ENCODE measurements around the gene CSF2RB. TPM values are rescaled to one million over a fixed set of nuclear protein-coding genes. Genes with fewer than 3 reads are reported as not detected.
A peak's percentile ranks its signal among the peaks of the same experiment; 100 is the strongest.

The CSF2RB gene
- total RNA-seq, 4 donors from 2014 or later = 1.2 to 9.7 (median 6.0) TPM

DNA sequence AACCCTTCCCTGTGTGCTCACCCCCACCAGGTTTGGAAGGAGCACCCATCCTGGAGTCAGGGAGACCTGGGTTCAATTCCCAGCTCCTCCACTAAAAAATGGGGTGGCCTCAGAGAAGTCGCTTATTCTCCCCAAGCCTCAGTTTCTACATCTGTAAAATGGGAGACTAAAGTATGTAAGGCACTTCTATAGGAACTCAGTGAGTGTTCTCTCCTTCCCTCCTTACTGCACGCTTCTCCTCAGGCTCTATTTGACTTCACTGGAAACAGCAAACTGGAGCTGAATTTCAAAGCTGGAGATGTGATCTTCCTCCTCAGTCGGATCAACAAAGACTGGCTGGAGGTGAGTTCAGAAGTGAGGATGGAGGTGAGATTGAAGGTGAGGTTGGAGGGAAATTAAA lies 41.3 kb upstream of the CSF2RB start:
- H3K4me1 ChIP-seq = peaks cover 0 to 12% (median 6%) of the 10 kb centered on the region in 4 donors

DNA sequence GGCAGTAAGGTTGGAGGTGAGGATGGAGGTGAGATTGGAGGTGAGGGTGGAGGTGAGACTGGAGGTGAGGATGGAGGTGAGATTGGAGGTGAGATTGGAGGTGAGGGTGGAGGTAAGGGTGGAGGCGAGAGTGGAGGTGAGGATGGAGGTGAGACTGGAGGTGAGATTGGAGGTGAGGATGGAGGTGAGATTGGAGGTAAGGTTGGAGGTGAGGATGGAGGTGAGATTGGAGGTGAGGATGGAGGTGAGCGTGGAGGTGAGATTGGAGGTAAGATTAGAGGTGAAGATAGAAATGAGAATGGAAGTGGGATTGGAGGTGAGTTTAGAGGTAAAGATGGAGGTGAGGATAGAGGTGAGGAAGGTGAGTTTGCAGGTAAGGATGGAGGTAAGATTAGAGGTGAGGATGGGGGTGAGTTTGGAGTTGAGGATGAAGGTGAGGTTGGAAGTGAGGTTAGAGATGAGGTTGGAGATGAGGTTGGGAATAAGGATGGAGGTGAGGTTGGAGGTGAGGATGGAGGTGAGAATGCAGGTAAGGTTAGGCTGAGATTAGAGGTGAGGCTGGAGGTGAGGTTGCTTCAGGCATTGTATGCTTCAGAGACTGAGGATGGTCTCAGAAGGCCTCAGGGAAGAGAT lies 40.4 kb upstream of the CSF2RB start:
- no peak for DNase-seq
- WGBS, 2 donors (ENCODE audit: low coverage in 1 of 2) = 93 to 100% methylated on average over 2 of the region's 2 CpGs
- H3K9me3 ChIP-seq = no peaks in the 10 kb centered on the region
- H3K27ac ChIP-seq = peak overlapping the region; percentile 24 to 76 (median 62)
- intact Hi-C loops (cut with DNase I; ENCODE audit: low total_unique reads) = loop anchor here (5.0 kb wide), 1 partner anchor 104 kb away; no protein-coding TSS in a partner anchor
- no peaks in the 10 kb centered on the region for H3K27me3 ChIP-seq
- TF ChIP-seq, protein P1, sequence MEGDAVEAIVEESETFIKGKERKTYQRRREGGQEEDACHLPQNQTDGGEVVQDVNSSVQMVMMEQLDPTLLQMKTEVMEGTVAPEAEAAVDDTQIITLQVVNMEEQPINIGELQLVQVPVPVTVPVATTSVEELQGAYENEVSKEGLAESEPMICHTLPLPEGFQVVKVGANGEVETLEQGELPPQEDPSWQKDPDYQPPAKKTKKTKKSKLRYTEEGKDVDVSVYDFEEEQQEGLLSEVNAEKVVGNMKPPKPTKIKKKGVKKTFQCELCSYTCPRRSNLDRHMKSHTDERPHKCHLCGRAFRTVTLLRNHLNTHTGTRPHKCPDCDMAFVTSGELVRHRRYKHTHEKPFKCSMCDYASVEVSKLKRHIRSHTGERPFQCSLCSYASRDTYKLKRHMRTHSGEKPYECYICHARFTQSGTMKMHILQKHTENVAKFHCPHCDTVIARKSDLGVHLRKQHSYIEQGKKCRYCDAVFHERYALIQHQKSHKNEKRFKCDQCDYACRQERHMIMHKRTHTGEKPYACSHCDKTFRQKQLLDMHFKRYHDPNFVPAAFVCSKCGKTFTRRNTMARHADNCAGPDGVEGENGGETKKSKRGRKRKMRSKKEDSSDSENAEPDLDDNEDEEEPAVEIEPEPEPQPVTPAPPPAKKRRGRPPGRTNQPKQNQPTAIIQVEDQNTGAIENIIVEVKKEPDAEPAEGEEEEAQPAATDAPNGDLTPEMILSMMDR (IDR thresholded peaks at IDR 0.05) = no peak
- TF ChIP-seq EP300 (IDR thresholded peaks at IDR 0.05; ENCODE audit: low read depth) (no peak), POLR2A (IDR thresholded peaks at IDR 0.05) (no peak), POLR2AphosphoS5 (IDR thresholded peaks at IDR 0.05) (no peak)
- in situ Hi-C loops (cut with MboI; ENCODE audit: low pct_ligation_motif_present in 1 of 4, low pct_unique_long_range_greater_than_20kb in 1 of 4, low sequenced_read_pairs in 3 of 4) = loop anchor here in 2 of 4 donors (25.0 kb wide), 2 partner anchors 114 to 336 kb away; partner anchors contain the start of gene EIF3D (in 2 of the 2)
- no peak overlapping the region for H3K4me3 ChIP-seq
- no peaks in the 10 kb centered on the region for H3K36me3 ChIP-seq
- peaks cover 0 to 12% (median 6%) of the 10 kb centered on the region in 4 donors for H3K4me1 ChIP-seq

More for the DNA sequence above, 41.3 kb upstream of the CSF2RB start:
- TF ChIP-seq POLR2A (IDR thresholded peaks at IDR 0.05) (no peak), POLR2AphosphoS5 (IDR thresholded peaks at IDR 0.05) (no peak), EP300 (IDR thresholded peaks at IDR 0.05; ENCODE audit: low read depth) (no peak)
- TF ChIP-seq, protein P1 (IDR thresholded peaks at IDR 0.05) = no peak
- H3K4me3 ChIP-seq = no peak overlapping the region
- DNase-seq = no peak
- no peak overlapping the region for H3K27ac ChIP-seq
- in situ Hi-C loops (cut with MboI; ENCODE audit: low pct_ligation_motif_present in 1 of 4, low pct_unique_long_range_greater_than_20kb in 1 of 4, low sequenced_read_pairs in 3 of 4) (loop anchor here in 2 of 4 donors (25.0 kb wide), 2 partner anchors 115 to 335 kb away; partner anchors contain the start of gene EIF3D (in 2 of the 2)), intact Hi-C loops (cut with DNase I; ENCODE audit: low total_unique reads) (loop anchor here (5.0 kb wide), 1 partner anchor 105 kb away; no protein-coding TSS in a partner anchor)
- H3K27me3 ChIP-seq = no peaks in the 10 kb centered on the region
- 90 to 95% methylated on average over 2 to 3 of the region's 3 CpGs for WGBS, 2 donors (ENCODE audit: low coverage in 1 of 2)
- no peaks in the 10 kb centered on the region for H3K36me3 ChIP-seq
- H3K9me3 ChIP-seq = no peaks in the 10 kb centered on the region

DNA sequence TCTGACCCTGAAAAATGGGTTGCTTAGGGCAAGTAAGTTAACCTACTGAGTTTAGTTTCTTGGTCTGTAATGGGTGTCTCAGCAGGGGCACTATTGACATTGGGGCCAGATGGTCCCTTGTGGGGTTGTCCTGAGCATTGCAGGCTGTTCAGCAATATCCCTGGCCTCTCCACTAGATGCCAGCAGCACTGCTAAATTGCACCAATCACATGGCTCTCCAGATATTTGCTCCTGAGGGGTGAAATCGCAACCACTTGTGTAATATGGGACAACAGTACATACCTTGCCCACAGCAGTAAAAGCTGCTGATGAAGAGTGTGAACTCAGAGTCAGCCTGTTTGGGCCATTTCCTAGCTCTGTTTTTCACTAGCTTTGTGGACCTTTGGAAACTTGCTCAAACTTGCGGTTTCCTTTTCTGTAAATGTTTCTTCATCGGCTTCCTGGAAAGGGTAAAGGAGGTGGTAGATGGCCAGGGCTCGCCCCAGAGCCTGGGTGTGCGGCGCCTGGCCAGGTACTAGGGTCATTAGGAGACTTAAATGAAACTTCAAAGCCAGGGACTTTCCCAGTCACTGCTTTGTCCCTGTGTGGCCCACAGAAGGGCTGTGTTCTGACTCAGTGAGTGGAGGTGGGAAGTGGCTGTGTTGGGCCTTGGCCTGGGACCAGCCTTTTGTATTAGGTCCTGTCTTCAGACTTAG lies 39.7 kb upstream of the CSF2RB start:
- Histone ChIP-seq H3K27ac (peak overlapping the region; percentile 24 to 76 (median 62)), H3K4me3 (no peak overlapping the region), H3K4me1 (peaks cover 0 to 12% (median 6%) of the 10 kb centered on the region in 4 donors), H3K9me3 (no peaks in the 10 kb centered on the region), H3K27me3 (no peaks in the 10 kb centered on the region), H3K36me3 (no peaks in the 10 kb centered on the region)
- intact Hi-C loops (cut with DNase I; ENCODE audit: low total_unique reads) = loop anchor here (5.0 kb wide), 1 partner anchor 104 kb away; no protein-coding TSS in a partner anchor
- in situ Hi-C loops (cut with MboI; ENCODE audit: low pct_ligation_motif_present in 1 of 4, low pct_unique_long_range_greater_than_20kb in 1 of 4, low sequenced_read_pairs in 3 of 4) = loop anchor here in 2 of 4 donors (25.0 kb wide), 2 partner anchors 114 to 336 kb away; partner anchors contain the start of gene EIF3D (in 2 of the 2)
- DNase-seq = peak; percentile 57
- WGBS, 2 donors (ENCODE audit: low coverage in 1 of 2) = 33% methylated on average over 6 of the region's 6 CpGs; no CpG with 5 or more reads in 1 of the 2 donors
- TF ChIP-seq, protein P1 (IDR thresholded peaks at IDR 0.05) = peak; percentile 33 to 59 (median 38)
- no peak for TF ChIP-seq POLR2AphosphoS5 (IDR thresholded peaks at IDR 0.05)

DNA sequence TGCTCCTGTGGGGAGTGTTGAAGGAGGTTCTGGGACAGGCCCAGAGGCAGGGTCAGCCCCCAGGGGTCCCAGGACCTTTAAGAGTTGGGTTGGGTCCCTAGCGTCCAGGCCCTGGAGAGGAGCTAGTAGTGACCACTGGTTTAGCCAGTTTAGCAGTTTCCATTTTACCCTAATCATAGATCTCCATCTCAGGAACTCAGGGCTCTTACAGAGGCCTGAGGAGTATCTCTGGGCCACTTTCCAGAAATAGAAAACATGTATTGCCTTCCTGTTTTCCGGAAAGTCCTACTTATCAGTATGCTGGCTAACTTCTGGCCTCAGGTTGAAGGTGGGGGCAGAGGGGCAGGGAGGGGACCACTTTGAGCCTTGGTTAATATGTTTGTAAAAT lies 39.1 kb upstream of the CSF2RB start:
- no peaks in the 10 kb centered on the region for H3K36me3 ChIP-seq
- no peak for DNase-seq
- in situ Hi-C loops (cut with MboI; ENCODE audit: low pct_ligation_motif_present in 1 of 4, low pct_unique_long_range_greater_than_20kb in 1 of 4, low sequenced_read_pairs in 3 of 4) (loop anchor here in 2 of 4 donors (25.0 kb wide), 2 partner anchors 113 to 337 kb away; partner anchors contain the start of gene EIF3D (in 2 of the 2)), intact Hi-C loops (cut with DNase I; ENCODE audit: low total_unique reads) (loop anchor here (5.0 kb wide), 1 partner anchor 103 kb away; no protein-coding TSS in a partner anchor)
- no peaks in the 10 kb centered on the region for H3K27me3 ChIP-seq
- TF ChIP-seq POLR2A (IDR thresholded peaks at IDR 0.05) (no peak), EP300 (IDR thresholded peaks at IDR 0.05; ENCODE audit: low read depth) (no peak), POLR2AphosphoS5 (IDR thresholded peaks at IDR 0.05) (no peak)
- TF ChIP-seq, protein P1 (IDR thresholded peaks at IDR 0.05) = no peak
- H3K9me3 ChIP-seq = no peaks in the 10 kb centered on the region
- H3K27ac ChIP-seq = peak overlapping the region; percentile 24 to 76 (median 62)
- 40 to 77% methylated on average over 1 to 2 of the region's 2 CpGs for WGBS, 2 donors (ENCODE audit: low coverage in 1 of 2)
- H3K4me1 ChIP-seq = peaks cover 0 to 12% (median 6%) of the 10 kb centered on the region in 4 donors
- no peak overlapping the region for H3K4me3 ChIP-seq
